GM21825 (cell line): Measurements from ENCODE around the gene PTPN13.

Experiments
- ATAC-seq: cut with Tn5 transposase; IDR thresholded peaks from one replicate; pipeline ENCODE4 v1.9.1; 2021; ENCODE audit warnings: mild to moderate bottlenecking, moderate library complexity; ENCODE audit not compliant: unreplicated experiment

Gene PTPN13

GRCh38 chr4:86593688-86594558 lies at the start of gene PTPN13:
TSS of gene PTPN13 (plus strand) at chr4:86594315. CDS start at chr4:86635257, 40,942 bp downstream.
- ATAC-seq: peak; percentile 98

GRCh38 chr4:86547140-86547539 lies 47.0 kb upstream of the PTPN13 start:
- no peak for ATAC-seq

DNA sequence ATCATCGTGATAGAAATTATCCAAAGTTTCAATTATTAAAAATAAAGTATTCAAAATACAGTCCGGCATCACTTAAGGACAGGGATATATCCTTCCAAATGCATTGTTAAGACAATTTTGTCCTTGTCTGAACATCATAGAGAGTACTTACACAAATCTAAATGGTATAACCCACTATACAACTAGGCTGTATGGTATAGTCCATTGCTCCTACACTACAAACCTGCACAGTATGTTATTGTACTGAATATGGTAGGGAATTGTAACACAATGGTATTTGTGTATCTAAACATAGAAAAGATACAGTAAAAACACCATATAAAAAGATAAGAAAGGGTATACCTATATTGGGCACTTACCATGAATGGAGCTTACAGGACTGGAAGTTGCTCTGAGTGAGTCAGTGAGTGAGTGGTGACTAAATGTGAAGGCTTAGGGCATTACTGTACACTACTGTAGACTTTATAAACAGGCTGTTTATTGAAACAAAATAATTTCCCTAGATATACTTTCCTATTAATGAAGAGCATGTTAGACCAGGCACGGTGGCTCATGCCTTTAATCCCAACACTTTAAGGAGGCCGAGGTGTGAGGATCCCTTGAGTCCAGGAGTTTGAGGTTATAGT lies 44.8 kb upstream of the PTPN13 start:
- no peak for ATAC-seq

- ATAC-seq: no peak
Measured at GRCh38 chr4:86551387-86551786, 42.7 kb upstream of the PTPN13 start.

DNA sequence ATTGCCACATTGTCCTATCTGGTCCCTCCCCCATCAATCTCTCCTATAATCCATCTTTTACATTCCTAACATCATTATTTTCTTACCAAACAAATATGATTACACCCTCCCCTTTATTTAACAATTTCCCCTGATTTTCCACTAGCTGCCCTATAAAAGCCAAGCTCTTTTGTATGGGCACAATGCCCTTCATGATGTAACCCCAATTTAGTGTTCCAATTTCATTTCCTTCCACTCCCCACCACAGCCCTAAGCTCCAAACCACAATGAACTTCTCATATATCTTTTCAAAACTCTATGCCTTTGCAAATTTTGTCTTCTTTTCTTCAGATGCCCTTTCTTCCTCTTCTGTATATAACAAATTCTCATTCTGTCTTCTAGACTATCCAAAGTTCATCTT lies 39.5 kb upstream of the PTPN13 start:
- ATAC-seq: no peak

DNA sequence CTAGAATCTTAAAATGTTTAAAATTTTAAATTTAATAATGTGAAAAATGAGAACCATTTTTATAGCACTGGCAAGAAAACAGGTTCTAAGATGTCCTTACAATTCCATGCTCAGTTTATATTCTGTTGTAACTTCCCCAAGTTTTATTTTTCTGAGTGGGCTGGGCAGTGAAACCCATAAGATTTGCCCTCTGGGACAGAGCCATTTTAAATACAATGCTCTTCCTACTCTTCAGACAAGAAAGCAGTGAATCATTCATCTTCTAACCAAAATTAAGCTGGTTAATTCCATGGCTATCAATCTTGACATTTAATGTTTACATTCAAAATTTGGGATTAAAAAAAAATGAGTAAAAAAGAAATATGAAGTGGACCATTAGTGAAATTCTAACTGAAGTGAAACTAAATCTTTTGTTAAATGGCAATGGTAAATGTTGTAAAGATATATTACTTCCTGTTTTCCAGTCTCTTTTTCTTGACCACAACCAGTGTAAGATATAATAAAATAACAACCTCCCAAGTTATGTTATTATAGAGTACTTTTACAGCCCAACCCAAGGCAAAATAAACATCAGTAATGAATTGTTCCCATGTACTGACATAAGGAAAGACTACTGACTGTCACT lies 37.2 kb upstream of the PTPN13 start:
- no peak for ATAC-seq

GRCh38 chr4:86557526-86557925 lies 36.6 kb upstream of the PTPN13 start:
- ATAC-seq: peak; percentile 93

- no peak for ATAC-seq
Measured at GRCh38 chr4:86558258-86558657, 35.9 kb upstream of the PTPN13 start.

GRCh38 chr4:86558797-86559196 lies 35.3 kb upstream of the PTPN13 start:
- ATAC-seq: no peak

- no peak for ATAC-seq
Measured at GRCh38 chr4:86560447-86560846, 33.7 kb upstream of the PTPN13 start.

DNA sequence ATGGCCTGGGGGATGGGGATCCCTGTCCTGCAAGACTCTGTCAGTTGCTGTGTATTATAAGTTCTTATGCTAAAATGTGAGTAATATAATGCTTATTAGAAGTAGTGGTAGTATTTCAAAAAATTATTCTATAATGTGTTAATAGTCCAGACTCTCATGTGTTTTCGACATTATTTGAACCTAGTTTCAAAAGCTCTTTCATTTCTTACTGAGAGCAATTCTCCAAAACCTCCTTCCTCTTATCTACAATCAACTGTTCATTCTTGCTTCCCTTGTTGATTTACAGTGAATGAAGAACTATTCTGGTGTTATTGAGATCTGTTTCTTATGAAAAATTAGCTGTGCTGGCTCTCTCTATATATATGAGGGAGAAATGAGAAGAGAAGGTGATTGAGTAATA lies 32.9 kb upstream of the PTPN13 start:
- ATAC-seq: no peak

- ATAC-seq: no peak
Measured at GRCh38 chr4:86563416-86563815, 30.7 kb upstream of the PTPN13 start.

DNA sequence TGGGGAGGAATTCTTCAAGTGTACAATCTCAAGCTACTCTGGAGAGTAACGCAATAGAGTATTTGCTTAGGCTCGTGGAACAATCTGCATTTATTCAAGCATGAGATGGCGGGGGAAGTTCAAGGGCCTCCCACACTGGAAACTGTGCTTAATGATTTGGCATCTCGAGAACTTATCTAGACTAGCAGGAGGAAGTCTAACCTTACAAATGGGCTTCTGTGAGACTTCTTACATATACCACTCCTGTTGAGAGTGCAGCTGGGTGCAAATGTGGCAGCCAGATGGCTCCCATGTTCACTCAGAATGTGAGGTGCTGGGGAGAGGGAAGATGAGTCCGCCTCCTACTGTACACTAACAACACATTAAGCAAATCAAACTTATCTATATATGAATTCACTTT lies 29.3 kb upstream of the PTPN13 start:
- no peak for ATAC-seq

DNA sequence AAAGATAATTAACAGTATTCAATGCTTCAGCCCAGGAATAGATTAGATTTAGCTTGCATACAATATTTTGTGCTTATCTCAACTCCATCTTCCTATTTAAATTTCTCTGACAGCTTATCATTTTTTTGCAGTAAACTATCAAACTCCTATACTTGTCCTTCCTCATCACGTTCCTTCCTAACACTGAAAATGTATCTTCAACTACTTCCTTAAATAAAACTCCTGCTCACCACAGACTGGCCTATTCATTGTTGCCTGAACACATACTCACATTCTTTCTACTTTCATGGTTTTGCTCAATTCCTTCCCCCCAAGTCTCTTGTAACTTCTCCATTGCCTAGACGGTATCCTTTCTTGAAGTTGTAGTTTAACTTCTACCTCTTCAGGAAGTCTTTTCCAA lies 28.5 kb upstream of the PTPN13 start:
- no peak for ATAC-seq

DNA sequence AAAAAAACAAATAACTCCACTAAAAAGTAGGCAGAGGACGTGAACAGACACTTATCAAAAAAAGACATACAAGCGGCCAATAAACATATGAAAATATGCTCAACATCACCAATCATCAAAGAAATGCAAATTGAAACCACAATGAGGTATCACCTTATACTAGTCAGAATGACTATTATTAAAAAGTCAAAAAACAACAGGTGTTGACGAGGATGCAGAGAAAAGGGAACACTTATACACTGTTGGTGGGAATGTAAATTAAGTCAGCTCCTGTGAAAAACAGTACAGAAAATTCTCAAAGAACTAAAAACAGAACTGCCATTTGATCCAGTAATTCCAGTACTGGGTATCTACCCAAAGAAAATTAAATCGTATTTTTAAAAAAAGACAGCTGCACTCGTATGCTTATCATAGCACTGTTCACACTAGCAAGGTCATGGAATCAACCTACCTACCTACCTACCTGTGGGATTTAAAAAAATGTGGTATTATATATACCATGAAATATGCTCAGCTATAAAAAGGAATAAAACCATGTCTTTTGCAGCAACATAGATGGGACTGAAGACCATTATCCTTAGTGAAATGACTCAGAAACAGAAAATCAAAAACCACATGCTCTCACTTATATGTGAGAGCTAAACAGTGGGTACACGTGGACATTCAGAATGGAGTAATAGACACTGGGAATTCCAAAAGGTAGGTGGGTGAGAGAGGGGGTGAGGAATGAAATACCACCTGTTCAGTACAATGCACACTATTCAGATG lies 24.8 kb upstream of the PTPN13 start:
- ATAC-seq: no peak

DNA sequence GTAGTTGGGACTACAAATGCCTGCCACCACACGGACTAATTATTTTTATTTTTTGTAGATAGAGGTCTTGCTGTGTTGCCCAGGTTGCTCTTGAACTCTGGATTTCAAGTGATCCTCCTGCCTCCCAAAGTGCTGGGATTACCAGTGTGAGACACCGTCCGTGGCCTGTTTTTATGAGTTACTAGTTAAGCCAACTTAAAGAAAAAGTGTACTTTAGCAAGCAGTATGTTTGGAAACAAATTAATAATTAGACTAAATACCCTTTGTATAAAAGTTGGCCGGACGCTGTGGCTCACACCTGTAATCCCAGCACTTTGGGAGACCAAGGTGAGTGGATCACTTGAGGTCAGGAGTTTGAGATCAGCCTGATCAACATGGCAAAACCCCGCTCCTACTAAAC lies 14.2 kb upstream of the PTPN13 start:
- no peak for ATAC-seq

DNA sequence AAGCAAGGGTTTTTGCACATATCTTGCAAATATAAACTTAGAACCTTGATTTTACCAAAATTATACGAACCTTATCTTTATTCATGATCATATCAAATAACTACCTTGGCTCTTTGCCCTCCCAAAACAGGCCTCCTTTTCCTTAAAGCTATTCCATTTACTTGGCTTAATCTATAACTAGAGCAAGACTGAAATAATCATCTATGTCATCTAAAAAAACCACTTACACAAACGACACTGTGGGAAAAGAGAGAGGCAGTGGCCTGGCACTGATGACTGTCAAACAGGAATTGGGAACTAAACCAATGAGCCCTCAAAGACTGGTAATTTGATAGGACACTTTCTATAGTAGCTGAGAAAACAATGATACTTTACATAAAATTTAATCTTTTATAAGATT lies 11.7 kb upstream of the PTPN13 start:
- no peak for ATAC-seq

DNA sequence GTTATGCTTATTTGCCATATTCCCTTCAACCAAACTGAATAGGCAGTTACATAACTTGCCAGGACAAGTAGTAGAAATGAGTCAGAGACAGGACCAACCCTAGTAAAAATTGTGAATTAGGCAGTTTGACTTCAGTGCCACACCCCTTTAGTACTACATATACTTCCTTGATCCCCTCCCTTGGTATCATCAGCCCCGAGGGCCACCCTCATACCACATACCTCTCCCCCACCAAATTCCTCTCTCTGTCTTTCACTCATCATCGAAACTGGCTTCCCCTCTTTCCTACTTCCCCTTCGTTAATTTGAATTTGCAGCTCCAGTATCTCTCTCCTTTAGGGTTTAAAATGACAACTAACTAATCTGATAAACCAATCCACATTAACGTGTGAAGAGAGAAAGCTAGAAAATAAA lies 7.9 kb upstream of the PTPN13 start:
- ATAC-seq: no peak

GRCh38 chr4:86586626-86587380 lies 7.3 kb upstream of the PTPN13 start:
- no peak for ATAC-seq

DNA sequence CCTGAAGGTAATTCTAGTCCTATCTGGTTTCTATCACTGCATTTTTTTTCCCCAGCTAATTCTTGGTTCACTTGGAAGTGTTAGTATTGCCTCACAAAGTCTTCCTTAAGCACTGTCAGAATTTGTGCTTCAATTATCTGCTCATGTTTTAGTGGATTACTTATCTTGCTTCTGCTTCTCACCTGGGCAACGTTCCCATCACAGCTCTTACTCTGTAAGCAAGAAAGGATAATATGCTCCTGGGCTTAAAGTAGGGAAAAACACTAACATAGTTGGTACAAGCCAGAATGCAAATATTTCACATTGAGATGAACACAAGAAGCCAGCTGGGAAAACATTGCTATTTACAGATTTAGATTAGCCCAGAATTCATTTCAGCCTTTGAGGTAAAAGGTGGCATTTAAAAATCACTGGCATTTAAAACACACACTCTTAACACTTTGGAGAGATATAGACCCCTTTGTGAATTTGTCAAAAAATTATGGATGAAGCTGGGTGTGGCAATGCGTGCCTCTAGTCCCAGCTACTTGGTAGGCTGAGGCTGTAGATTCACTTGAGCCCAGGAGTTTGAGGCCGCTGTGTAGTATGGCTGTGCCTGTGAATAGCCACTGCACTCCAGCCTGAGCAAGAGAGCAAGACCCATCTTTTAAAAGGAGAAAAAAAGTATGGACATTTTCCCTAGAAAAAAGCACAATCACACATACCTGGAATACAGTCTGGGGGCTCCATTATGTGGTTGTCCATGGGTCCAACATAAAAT lies 6.6 kb upstream of the PTPN13 start:
- ATAC-seq: no peak
